ENCODE measurements around the gene ABCC10.

The ABCC10 gene

DNA sequence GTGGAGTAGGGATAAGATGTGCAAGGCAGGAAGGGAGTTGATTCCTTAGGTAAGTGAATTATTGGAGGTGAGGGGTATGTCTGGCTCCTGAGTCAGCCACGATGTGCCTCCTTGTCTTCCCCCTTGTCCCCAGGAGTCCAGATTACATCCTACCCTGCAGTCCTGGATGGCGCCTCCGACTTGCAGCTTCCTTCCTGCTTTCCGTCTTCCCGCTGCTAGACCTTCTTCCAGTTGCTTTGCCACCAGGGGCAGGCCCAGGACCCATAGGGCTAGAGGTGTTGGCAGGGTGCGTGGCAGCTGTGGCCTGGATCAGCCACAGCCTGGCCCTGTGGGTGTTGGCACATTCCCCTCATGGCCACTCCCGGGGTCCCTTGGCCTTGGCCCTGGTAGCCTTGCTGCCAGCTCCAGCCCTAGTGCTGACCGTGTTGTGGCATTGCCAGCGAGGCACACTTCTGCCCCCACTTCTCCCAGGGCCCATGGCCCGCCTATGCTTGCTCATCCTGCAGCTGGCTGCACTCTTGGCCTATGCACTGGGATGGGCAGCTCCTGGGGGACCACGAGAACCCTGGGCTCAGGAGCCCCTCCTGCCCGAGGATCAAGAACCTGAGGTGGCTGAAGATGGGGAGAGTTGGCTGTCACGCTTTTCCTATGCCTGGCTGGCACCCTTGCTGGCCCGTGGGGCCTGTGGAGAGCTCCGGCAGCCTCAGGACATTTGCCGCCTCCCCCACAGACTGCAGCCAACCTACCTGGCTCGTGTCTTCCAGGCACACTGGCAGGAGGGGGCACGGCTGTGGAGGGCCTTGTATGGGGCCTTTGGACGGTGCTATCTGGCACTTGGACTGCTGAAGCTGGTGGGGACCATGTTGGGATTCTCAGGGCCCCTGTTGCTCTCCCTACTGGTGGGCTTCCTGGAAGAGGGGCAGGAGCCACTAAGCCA lies 4.9 kb downstream of the ABCC10 start:
- no peak overlapping the region for H2AFZ ChIP-seq (ENCODE audit: low read length)
- no peak overlapping the region for H3K4me3 ChIP-seq (ENCODE audit: low read length)
- H3K27ac ChIP-seq (ENCODE audit: low read length) = no peak overlapping the region
- H3K9me3 ChIP-seq (replicated peaks; ENCODE audit: insufficient read depth, low read length) = no peaks in the 10 kb centered on the region
- H4K20me1 ChIP-seq (ENCODE audit: insufficient read depth, low read length) = no peaks in the 10 kb centered on the region
- H3K4me1 ChIP-seq (ENCODE audit: low read length) = peaks cover 7% of the 10 kb centered on the region
- no peaks in the 10 kb centered on the region for H3K36me3 ChIP-seq (replicated peaks; ENCODE audit: insufficient read depth, low read length)
- H3K9ac ChIP-seq (ENCODE audit: low read length) = no peak overlapping the region
- no peaks in the 10 kb centered on the region for H3K27me3 ChIP-seq (replicated peaks; ENCODE audit: insufficient read depth, low read length)
- H3K79me2 ChIP-seq (ENCODE audit: low read length) = peaks cover 21% of the 10 kb centered on the region
- no peaks in the 10 kb centered on the region for H3K9me2 ChIP-seq (replicated peaks; ENCODE audit: insufficient read depth, low read length)
- no peak for DNase-seq
- H3F3A ChIP-seq (ENCODE audit: insufficient read depth, low read length) = peaks cover 6% of the 10 kb centered on the region; the same call in 1 of the 2 replicates
- no peak overlapping the region for H3K4me2 ChIP-seq (ENCODE audit: low read depth, low read length)
- TF ChIP-seq EZH2phosphoT487 (IDR thresholded peaks at IDR 0.05; ENCODE audit: low read length) (no peak), EZH2 (optimal IDR thresholded peaks at IDR 0.05; ENCODE audit: low read depth, low read length) (no peak)
- TF ChIP-seq, protein P1, sequence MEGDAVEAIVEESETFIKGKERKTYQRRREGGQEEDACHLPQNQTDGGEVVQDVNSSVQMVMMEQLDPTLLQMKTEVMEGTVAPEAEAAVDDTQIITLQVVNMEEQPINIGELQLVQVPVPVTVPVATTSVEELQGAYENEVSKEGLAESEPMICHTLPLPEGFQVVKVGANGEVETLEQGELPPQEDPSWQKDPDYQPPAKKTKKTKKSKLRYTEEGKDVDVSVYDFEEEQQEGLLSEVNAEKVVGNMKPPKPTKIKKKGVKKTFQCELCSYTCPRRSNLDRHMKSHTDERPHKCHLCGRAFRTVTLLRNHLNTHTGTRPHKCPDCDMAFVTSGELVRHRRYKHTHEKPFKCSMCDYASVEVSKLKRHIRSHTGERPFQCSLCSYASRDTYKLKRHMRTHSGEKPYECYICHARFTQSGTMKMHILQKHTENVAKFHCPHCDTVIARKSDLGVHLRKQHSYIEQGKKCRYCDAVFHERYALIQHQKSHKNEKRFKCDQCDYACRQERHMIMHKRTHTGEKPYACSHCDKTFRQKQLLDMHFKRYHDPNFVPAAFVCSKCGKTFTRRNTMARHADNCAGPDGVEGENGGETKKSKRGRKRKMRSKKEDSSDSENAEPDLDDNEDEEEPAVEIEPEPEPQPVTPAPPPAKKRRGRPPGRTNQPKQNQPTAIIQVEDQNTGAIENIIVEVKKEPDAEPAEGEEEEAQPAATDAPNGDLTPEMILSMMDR (IDR thresholded peaks at IDR 0.05; ENCODE audit: low read length) = no peak

DNA sequence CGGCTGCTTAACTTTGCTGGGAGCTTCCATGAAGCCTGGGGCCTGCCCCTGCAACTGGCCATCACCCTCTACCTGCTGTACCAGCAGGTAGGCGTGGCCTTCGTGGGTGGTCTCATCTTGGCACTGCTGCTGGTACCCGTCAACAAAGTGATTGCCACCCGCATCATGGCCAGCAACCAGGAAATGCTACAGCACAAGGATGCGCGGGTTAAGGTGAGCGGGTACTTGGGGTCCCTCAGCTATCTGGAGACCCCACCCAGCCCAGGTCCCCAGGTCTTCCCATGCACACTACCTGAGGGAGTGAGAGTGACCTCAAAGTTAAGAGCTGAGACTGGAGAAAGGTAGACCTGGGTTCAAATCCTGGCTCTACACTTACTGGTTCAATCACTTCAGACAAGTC lies 5.8 kb downstream of the ABCC10 start:
- TF ChIP-seq, protein P1 (IDR thresholded peaks at IDR 0.05; ENCODE audit: low read length) = no peak
- no peak for TF ChIP-seq EZH2 (optimal IDR thresholded peaks at IDR 0.05; ENCODE audit: low read depth, low read length)
- no peak for TF ChIP-seq EZH2phosphoT487 (IDR thresholded peaks at IDR 0.05; ENCODE audit: low read length)
- H3K9ac ChIP-seq (ENCODE audit: low read length) = no peak overlapping the region
- no peaks in the 10 kb centered on the region for H3K36me3 ChIP-seq (replicated peaks; ENCODE audit: insufficient read depth, low read length)
- H3K4me2 ChIP-seq (ENCODE audit: low read depth, low read length) = no peak overlapping the region
- H4K20me1 ChIP-seq (ENCODE audit: insufficient read depth, low read length) = no peaks in the 10 kb centered on the region
- no peak overlapping the region for H3K27ac ChIP-seq (ENCODE audit: low read length)
- DNase-seq = no peak
- H3K27me3 ChIP-seq (replicated peaks; ENCODE audit: insufficient read depth, low read length) = no peaks in the 10 kb centered on the region
- peaks cover 19% of the 10 kb centered on the region for H3K79me2 ChIP-seq (ENCODE audit: low read length)
- no peaks in the 10 kb centered on the region for H3K9me3 ChIP-seq (replicated peaks; ENCODE audit: insufficient read depth, low read length)
- H3K4me3 ChIP-seq (ENCODE audit: low read length) = no peak overlapping the region
- peaks cover 7% of the 10 kb centered on the region for H3K4me1 ChIP-seq (ENCODE audit: low read length)
- H3K9me2 ChIP-seq (replicated peaks; ENCODE audit: insufficient read depth, low read length) = no peaks in the 10 kb centered on the region
- no peak overlapping the region for H2AFZ ChIP-seq (ENCODE audit: low read length)
- H3F3A ChIP-seq (ENCODE audit: insufficient read depth, low read length) = peaks cover 2% of the 10 kb centered on the region; the same call in 1 of the 2 replicates

DNA sequence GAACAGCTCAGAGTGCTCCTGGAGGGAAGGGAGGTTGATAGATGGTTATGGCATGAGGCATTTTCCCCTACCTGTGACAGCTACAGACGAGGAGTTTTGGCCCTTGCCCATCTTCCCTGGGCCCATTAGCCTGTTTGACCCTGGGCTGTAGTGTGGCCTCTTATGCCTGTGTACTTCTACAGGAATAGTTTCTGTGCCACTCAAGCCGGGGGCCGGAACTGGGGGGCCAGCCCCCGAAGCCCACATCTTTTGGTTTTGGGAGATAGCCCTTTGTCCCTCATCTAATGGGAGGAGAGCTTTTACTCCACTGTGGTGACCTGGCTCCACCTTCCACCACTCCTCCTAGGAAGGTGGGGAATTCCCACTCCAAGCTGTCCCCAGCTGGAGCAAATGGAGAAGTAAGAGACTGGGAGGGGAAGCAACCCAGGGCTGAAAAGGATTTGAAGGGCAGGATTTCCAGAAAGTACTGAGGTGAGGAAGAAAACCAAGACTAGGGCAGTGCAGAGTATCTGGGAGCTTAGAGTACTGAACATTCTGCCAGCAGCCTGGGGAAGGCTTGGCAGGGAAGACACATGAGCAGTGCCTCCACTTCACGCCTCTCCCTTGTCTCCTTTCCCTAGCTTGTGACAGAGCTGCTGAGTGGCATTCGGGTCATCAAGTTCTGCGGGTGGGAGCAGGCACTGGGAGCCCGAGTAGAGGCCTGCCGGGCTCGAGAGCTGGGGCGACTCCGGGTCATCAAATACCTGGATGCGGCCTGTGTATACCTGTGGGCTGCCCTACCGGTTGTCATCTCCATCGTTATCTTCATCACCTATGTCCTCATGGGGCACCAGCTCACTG lies 6.9 kb downstream of the ABCC10 start:
- no peaks in the 10 kb centered on the region for H3F3A ChIP-seq (ENCODE audit: insufficient read depth, low read length)
- no peak overlapping the region for H3K4me2 ChIP-seq (ENCODE audit: low read depth, low read length)
- no peaks in the 10 kb centered on the region for H3K9me3 ChIP-seq (replicated peaks; ENCODE audit: insufficient read depth, low read length)
- DNase-seq = no peak
- no peaks in the 10 kb centered on the region for H3K9me2 ChIP-seq (replicated peaks; ENCODE audit: insufficient read depth, low read length)
- H3K36me3 ChIP-seq (replicated peaks; ENCODE audit: insufficient read depth, low read length) = no peaks in the 10 kb centered on the region
- no peaks in the 10 kb centered on the region for H3K27me3 ChIP-seq (replicated peaks; ENCODE audit: insufficient read depth, low read length)
- no peak overlapping the region for H3K27ac ChIP-seq (ENCODE audit: low read length)
- no peaks in the 10 kb centered on the region for H3K4me1 ChIP-seq (ENCODE audit: low read length)
- H3K9ac ChIP-seq (ENCODE audit: low read length) = no peak overlapping the region
- TF ChIP-seq EZH2 (optimal IDR thresholded peaks at IDR 0.05; ENCODE audit: low read depth, low read length) = no peak
- TF ChIP-seq, protein P1 (IDR thresholded peaks at IDR 0.05; ENCODE audit: low read length) = no peak
- no peak overlapping the region for H3K4me3 ChIP-seq (ENCODE audit: low read length)
- H4K20me1 ChIP-seq (ENCODE audit: insufficient read depth, low read length) = no peaks in the 10 kb centered on the region
- H3K79me2 ChIP-seq (ENCODE audit: low read length) = peaks cover 9% of the 10 kb centered on the region
- no peak overlapping the region for H2AFZ ChIP-seq (ENCODE audit: low read length)

All from MM.1S (cell line).